Activated naive CD4-positive, alpha-beta T cell treated with anti-CD3 and anti-CD28 coated beads for 36 hours (primary cell): ENCODE results near the gene IMP4. TPM values are rescaled to one million over a fixed set of nuclear protein-coding genes. Genes with fewer than 3 reads are reported as not detected.

Experiments
- CTCF ChIA-PET: fragments of 350-600 bp; sonication (Branson Sonifier 250); formaldehyde crosslinking; loops from one replicate; lab custom pipeline; 2021; ENCODE audit warnings: antibody characterized with exemption; lab: Charles Lee
- DNase-seq: peaks from one replicate; pipeline ENCODE4 v3.0.0-alpha.2; 2020
- H3K27ac Mint-ChIP-seq: one replicate; pipeline ENCODE4 v1.8.0; 2021; ENCODE audit warnings: mild to moderate bottlenecking, mixed read lengths
- H3K27me3 Mint-ChIP-seq: one replicate; pipeline ENCODE4 v1.8.0; 2021; ENCODE audit warnings: low read depth, mixed read lengths
- H3K36me3 Mint-ChIP-seq: one replicate; pipeline ENCODE4 v1.8.0; 2021; ENCODE audit warnings: low read depth, mixed read lengths
- H3K4me1 Mint-ChIP-seq: one replicate; pipeline ENCODE4 v1.8.0; 2021; ENCODE audit warnings: low read depth, mixed read lengths
- H3K4me3 Mint-ChIP-seq: one replicate; pipeline ENCODE4 v1.8.0; 2021; ENCODE audit warnings: mild to moderate bottlenecking, moderate library complexity, mixed read lengths
- H3K9me3 Mint-ChIP-seq: one replicate; pipeline ENCODE4 v1.8.0; 2021; ENCODE audit warnings: mixed read lengths
- intact Hi-C: fragments of 100-400 bp; cut with micrococcal nuclease; formaldehyde crosslinking; loops from one replicate; pipeline ENCODE4 v1.15.1; 2023
- total RNA-seq, 2 experiments: library from RNA; stranded (reverse); gene quantifications; one replicate each; pipeline ENCODE4 v1.2.3, GENCODE V29; 2021

The IMP4 gene
- 100 to 1,000 TPM; 120 to 128 TPM for total RNA-seq

GRCh38 chr2:130342533-130343275 is at the start of gene IMP4:
Gene IMP4, plus strand, starts transcription at chr2:130342897. Its CDS starts 36 bp downstream, at chr2:130342933.
- intact Hi-C loops, result loop anchor here (1.0 to 5.0 kb wide), 10 partner anchors 13 to 1150 kb away; partner anchors contain the start of genes FAM168B, MZT2A and SMPD4
- Mint-ChIP-seq H3K4me3 (peak within 1 kb of the TSS; percentile 99), H3K9me3 (no peaks in the 10 kb centered on the region), H3K27ac (peak within 1 kb of the TSS; percentile 100), H3K36me3 (peaks cover 54% of the 10 kb centered on the region), H3K4me1 (peaks cover 40% of the 10 kb centered on the region), H3K27me3 (no peaks in the 10 kb centered on the region)
- CTCF ChIA-PET, result interaction anchor here (1.0 to 2.8 kb wide), 10 partner anchors 8 to 161 kb away, joined by 3 to 19 read pairs (median 5); partner anchors contain the start of genes MZT2B, PTPN18 and SMPD4
- DNase-seq, result peak; percentile 97

GRCh38 chr2:130300258-130300969 is 42.3 kb upstream of the IMP4 start:
- Mint-ChIP-seq H3K9me3 (no peaks in the 10 kb centered on the region), H3K27ac (no peak overlapping the region), H3K4me3 (no peak overlapping the region), H3K36me3 (no peaks in the 10 kb centered on the region), H3K27me3 (peaks cover 24% of the 10 kb centered on the region), H3K4me1 (no peaks in the 10 kb centered on the region)
- intact Hi-C loops, result no loop called here
- CTCF ChIA-PET, result no interaction called here
- no peak for DNase-seq

GRCh38 chr2:130300970-130301348 is 41.7 kb upstream of the IMP4 start:
- CTCF ChIA-PET, result no interaction called here
- DNase-seq, result no peak
- Mint-ChIP-seq H3K27me3 (peaks cover 21% of the 10 kb centered on the region), H3K4me3 (no peak overlapping the region), H3K36me3 (no peaks in the 10 kb centered on the region), H3K27ac (no peak overlapping the region), H3K9me3 (no peaks in the 10 kb centered on the region), H3K4me1 (no peaks in the 10 kb centered on the region)
- intact Hi-C loops, result no loop called here

- H3K4me3 Mint-ChIP-seq, result no peak overlapping the region
- H3K27me3 Mint-ChIP-seq, result peaks cover 17% of the 10 kb centered on the region
- DNase-seq, result no peak
- intact Hi-C loops, result no loop called here
- H3K36me3 Mint-ChIP-seq, result no peaks in the 10 kb centered on the region
- CTCF ChIA-PET, result no interaction called here
- H3K9me3 Mint-ChIP-seq, result no peaks in the 10 kb centered on the region
- no peaks in the 10 kb centered on the region for H3K4me1 Mint-ChIP-seq
- no peak overlapping the region for H3K27ac Mint-ChIP-seq
These were observed 40.4 kb upstream of the IMP4 start for GRCh38 chr2:130302164-130302886.

GRCh38 chr2:130303169-130303568 is 39.5 kb upstream of the IMP4 start:
- no peak for DNase-seq
- Mint-ChIP-seq H3K9me3 (no peaks in the 10 kb centered on the region), H3K36me3 (no peaks in the 10 kb centered on the region), H3K4me1 (no peaks in the 10 kb centered on the region), H3K27me3 (peaks cover 13% of the 10 kb centered on the region), H3K4me3 (no peak overlapping the region), H3K27ac (no peak overlapping the region)
- intact Hi-C loops, result no loop called here
- CTCF ChIA-PET, result interaction anchor here (1.6 kb wide), 1 partner anchor 29 kb away, joined by 4 read pairs; no protein-coding TSS in a partner anchor

- no peaks in the 10 kb centered on the region for H3K4me1 Mint-ChIP-seq
- no peaks in the 10 kb centered on the region for H3K9me3 Mint-ChIP-seq
- H3K36me3 Mint-ChIP-seq, result no peaks in the 10 kb centered on the region
- DNase-seq, result no peak
- intact Hi-C loops, result no loop called here
- no peak overlapping the region for H3K27ac Mint-ChIP-seq
- H3K4me3 Mint-ChIP-seq, result no peak overlapping the region
- peaks cover 7% of the 10 kb centered on the region for H3K27me3 Mint-ChIP-seq
- CTCF ChIA-PET, result interaction anchor here (1.6 kb wide), 1 partner anchor 28 kb away, joined by 4 read pairs; no protein-coding TSS in a partner anchor
These were observed 38.0 kb upstream of the IMP4 start for GRCh38 chr2:130304726-130305125.

GRCh38 chr2:130307850-130308249 is 34.8 kb upstream of the IMP4 start:
- Mint-ChIP-seq H3K9me3 (no peaks in the 10 kb centered on the region), H3K4me1 (no peaks in the 10 kb centered on the region), H3K4me3 (no peak overlapping the region), H3K27me3 (no peaks in the 10 kb centered on the region), H3K27ac (no peak overlapping the region), H3K36me3 (no peaks in the 10 kb centered on the region)
- intact Hi-C loops, result no loop called here
- CTCF ChIA-PET, result interaction anchor here (1.0 kb wide), 1 partner anchor 25 kb away, joined by 3 read pairs; no protein-coding TSS in a partner anchor
- no peak for DNase-seq

GRCh38 chr2:130310881-130311280 is 31.8 kb upstream of the IMP4 start:
- DNase-seq, result no peak
- intact Hi-C loops, result no loop called here
- Mint-ChIP-seq H3K27ac (no peak overlapping the region), H3K36me3 (no peaks in the 10 kb centered on the region), H3K4me1 (no peaks in the 10 kb centered on the region), H3K27me3 (no peaks in the 10 kb centered on the region), H3K9me3 (no peaks in the 10 kb centered on the region), H3K4me3 (no peak overlapping the region)
- CTCF ChIA-PET, result no interaction called here

GRCh38 chr2:130313812-130314334 is 28.8 kb upstream of the IMP4 start:
- no peaks in the 10 kb centered on the region for H3K4me1 Mint-ChIP-seq
- H3K27ac Mint-ChIP-seq, result no peak overlapping the region
- intact Hi-C loops, result no loop called here
- H3K36me3 Mint-ChIP-seq, result no peaks in the 10 kb centered on the region
- CTCF ChIA-PET, result no interaction called here
- H3K4me3 Mint-ChIP-seq, result no peak overlapping the region
- DNase-seq, result no peak
- peaks cover 4% of the 10 kb centered on the region for H3K27me3 Mint-ChIP-seq
- no peaks in the 10 kb centered on the region for H3K9me3 Mint-ChIP-seq

- Mint-ChIP-seq H3K27ac (no peak overlapping the region), H3K27me3 (peaks cover 5% of the 10 kb centered on the region), H3K36me3 (no peaks in the 10 kb centered on the region), H3K9me3 (no peaks in the 10 kb centered on the region), H3K4me1 (no peaks in the 10 kb centered on the region), H3K4me3 (no peak overlapping the region)
- CTCF ChIA-PET, result no interaction called here
- intact Hi-C loops, result no loop called here
- no peak for DNase-seq
These were observed 28.3 kb upstream of the IMP4 start for GRCh38 chr2:130314377-130314776.

- Mint-ChIP-seq H3K36me3 (no peaks in the 10 kb centered on the region), H3K9me3 (no peaks in the 10 kb centered on the region), H3K4me3 (no peak overlapping the region)
These were observed 26.1 kb upstream of the IMP4 start for GRCh38 chr2:130316596-130316995.

GRCh38 chr2:130318906-130319305 is 23.8 kb upstream of the IMP4 start:
- H3K27ac Mint-ChIP-seq, result no peak overlapping the region
- intact Hi-C loops, result no loop called here
- no peaks in the 10 kb centered on the region for H3K4me1 Mint-ChIP-seq
- H3K9me3 Mint-ChIP-seq, result no peaks in the 10 kb centered on the region
- no peak for DNase-seq
- H3K36me3 Mint-ChIP-seq, result no peaks in the 10 kb centered on the region
- CTCF ChIA-PET, result no interaction called here
- no peak overlapping the region for H3K4me3 Mint-ChIP-seq
- peaks cover 7% of the 10 kb centered on the region for H3K27me3 Mint-ChIP-seq

More at GRCh38 chr2:130316596-130316995, 26.1 kb upstream of the IMP4 start:
- peaks cover 7% of the 10 kb centered on the region for H3K27me3 Mint-ChIP-seq
- no peak overlapping the region for H3K27ac Mint-ChIP-seq
- DNase-seq, result no peak
- CTCF ChIA-PET, result interaction anchor here (1.5 kb wide), 1 partner anchor 14 kb away, joined by 3 read pairs; no protein-coding TSS in a partner anchor
- intact Hi-C loops, result no loop called here
- H3K4me1 Mint-ChIP-seq, result no peaks in the 10 kb centered on the region
